ENCODE data around the gene GNGT2. TPM values are rescaled to one million over a fixed set of nuclear protein-coding genes. Genes with fewer than 3 reads are reported as not detected.

The GNGT2 gene
- total RNA-seq, 2 donors from 2014 or later = 0.56 to 0.94 TPM

DNA sequence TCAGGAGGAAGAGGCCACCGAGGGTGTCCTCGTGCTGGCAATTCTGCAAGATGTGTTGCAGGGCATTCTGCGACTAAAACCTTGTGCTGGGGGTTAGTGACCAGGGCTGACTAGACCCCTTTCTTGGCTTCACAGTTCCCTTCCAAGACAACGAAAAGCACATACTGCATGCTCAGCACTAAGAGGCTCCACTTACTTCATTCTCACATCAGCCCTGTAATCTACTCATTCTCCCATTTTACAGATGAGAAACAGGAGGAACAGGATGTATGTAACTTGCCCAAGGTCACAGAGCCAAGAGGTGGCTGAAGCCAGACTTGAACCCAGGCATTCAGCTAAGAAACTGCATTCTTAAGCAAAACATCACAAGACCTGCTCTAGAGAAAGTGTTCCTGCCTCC is 25.5 kb upstream of the GNGT2 start:
- TF ChIP-seq, protein P1, sequence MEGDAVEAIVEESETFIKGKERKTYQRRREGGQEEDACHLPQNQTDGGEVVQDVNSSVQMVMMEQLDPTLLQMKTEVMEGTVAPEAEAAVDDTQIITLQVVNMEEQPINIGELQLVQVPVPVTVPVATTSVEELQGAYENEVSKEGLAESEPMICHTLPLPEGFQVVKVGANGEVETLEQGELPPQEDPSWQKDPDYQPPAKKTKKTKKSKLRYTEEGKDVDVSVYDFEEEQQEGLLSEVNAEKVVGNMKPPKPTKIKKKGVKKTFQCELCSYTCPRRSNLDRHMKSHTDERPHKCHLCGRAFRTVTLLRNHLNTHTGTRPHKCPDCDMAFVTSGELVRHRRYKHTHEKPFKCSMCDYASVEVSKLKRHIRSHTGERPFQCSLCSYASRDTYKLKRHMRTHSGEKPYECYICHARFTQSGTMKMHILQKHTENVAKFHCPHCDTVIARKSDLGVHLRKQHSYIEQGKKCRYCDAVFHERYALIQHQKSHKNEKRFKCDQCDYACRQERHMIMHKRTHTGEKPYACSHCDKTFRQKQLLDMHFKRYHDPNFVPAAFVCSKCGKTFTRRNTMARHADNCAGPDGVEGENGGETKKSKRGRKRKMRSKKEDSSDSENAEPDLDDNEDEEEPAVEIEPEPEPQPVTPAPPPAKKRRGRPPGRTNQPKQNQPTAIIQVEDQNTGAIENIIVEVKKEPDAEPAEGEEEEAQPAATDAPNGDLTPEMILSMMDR (IDR thresholded peaks at IDR 0.05) = no peak
- DNase-seq = no peak
- intact Hi-C loops (cut with DNase I) = no loop called here
- Histone ChIP-seq H3K27ac (no peak overlapping the region), H3K4me1 (no peaks in the 10 kb centered on the region), H3K9me3 (no peaks in the 10 kb centered on the region), H3K36me3 (no peaks in the 10 kb centered on the region), H3K27me3 (no peaks in the 10 kb centered on the region), H3K4me3 (no peak overlapping the region), H3K9ac (ENCODE audit: low read depth in 2 of 2, low read length in 2 of 2) (no peak overlapping the region)

DNA sequence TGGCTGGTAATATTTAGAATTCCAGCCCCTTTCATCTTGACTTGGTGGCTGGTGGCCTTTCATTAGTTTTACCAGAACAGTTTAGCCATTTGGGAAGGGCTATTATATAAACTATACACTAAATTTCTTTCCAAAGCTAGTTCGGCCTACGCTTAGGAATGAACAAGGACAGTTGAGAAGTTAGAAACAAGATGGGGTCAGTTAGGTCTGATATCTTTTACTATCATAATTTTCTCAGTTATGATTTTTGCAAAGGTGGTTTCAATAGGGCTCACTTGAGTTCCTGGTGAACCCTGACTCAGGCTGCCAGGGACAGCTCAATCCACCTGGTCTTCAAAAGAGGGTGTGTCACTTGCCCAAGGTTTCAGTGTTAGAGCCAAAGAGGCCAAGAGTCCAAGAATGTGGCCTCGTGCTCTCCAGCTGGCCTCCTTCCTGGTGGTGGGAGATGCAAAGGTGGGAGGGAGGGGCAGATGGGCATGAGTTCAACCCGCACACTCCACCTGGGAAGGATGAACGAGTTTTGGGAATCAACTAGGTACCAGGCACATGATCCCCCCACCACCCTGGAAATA is 24.2 kb upstream of the GNGT2 start:
- no peak for DNase-seq
- Histone ChIP-seq H3K27me3 (peaks cover 8% of the 10 kb centered on the region), H3K9ac (ENCODE audit: low read depth in 2 of 2, low read length in 2 of 2) (no peak overlapping the region), H3K36me3 (no peaks in the 10 kb centered on the region), H3K4me1 (peaks cover 5% of the 10 kb centered on the region), H3K4me3 (no peak overlapping the region), H3K9me3 (no peaks in the 10 kb centered on the region), H3K27ac (no peak overlapping the region)
- TF ChIP-seq, protein P1 (IDR thresholded peaks at IDR 0.05) = no peak
- intact Hi-C loops (cut with DNase I) = no loop called here

DNA sequence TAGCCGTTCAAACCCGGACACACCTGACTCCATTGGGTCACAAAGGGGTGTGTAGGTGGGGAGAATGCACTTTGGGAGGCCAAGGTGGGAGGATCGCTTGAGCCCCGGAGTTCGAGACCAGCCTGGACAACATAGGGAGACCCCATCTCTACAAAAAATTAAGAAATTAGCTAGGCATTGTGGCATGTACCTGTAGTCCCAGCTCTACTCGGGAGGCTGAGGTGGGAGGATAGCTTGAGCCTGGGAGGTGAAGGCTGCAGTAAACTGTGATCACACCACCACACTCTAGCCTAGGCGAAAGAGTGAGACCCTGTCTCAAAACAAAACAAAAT is 21.2 kb upstream of the GNGT2 start:
- H3K27me3 ChIP-seq = peaks cover 8% of the 10 kb centered on the region
- H3K4me1 ChIP-seq = peaks cover 5% of the 10 kb centered on the region
- no peak overlapping the region for H3K4me3 ChIP-seq
- DNase-seq = no peak
- H3K36me3 ChIP-seq = no peaks in the 10 kb centered on the region
- no peak overlapping the region for H3K27ac ChIP-seq
- intact Hi-C loops (cut with DNase I) = no loop called here
- TF ChIP-seq, protein P1 (IDR thresholded peaks at IDR 0.05) = no peak
- H3K9me3 ChIP-seq = no peaks in the 10 kb centered on the region
- no peak overlapping the region for H3K9ac ChIP-seq (ENCODE audit: low read depth in 2 of 2, low read length in 2 of 2)

DNA sequence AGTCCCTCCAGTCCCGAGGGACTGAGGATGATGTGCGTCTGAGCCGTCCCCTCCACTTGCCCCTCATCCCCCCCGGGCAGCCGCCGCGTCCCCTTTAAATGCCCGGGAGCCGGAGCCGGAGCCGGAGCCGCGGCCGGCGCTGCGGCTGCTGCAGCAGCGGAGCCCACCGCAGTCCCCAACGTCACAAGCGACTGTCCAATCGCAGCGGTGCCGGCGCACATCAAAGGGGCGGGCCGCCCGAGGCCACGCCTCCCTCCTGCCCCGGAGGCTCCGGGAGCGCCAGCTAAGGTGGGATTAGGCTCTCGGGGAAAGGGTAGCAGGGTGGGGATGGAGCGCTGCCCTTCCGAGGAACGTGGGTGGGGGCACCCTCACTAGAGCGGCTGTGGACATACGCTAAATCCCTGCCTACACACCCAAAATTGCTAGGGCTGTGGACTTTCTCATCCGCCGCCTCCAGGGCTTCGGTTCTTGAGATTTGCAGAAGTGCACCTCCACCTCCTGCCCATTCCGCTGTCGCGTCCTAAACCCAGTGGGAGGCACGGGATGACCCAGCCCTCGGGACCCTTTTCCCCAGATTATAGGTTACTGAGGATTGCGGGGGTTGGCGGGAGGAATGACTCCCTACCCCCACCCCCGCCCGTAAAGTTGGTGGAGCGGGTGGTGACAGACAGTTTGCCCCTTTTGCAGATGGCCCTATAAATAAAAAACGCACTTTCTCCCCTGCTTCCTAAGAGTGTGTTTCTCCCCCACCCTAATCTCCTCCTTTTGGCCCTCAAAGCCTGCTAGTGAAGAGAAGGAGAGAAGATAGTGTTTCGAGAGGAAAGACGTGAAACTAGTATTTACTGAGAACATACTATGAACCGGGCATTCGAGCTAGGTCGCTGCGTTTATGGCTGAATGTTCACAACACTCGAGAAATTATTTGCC is 20.5 kb upstream of the GNGT2 start, which contains the start of gene PHOSPHO1:
PHOSPHO1 (minus strand) TSS at position 152 of the 927 bp plus-strand sequence. CDS start 4,096 bp downstream, outside the sequence.
- Histone ChIP-seq H3K27ac (no peak within 1 kb of the TSS), H3K27me3 (peaks cover 8% of the 10 kb centered on the region)

More for the DNA sequence above, 20.5 kb upstream of the GNGT2 start, which contains the start of gene PHOSPHO1:
- intact Hi-C loops (cut with DNase I) = no loop called here
- no peaks in the 10 kb centered on the region for H3K36me3 ChIP-seq
- peaks cover 5% of the 10 kb centered on the region for H3K4me1 ChIP-seq
- no peaks in the 10 kb centered on the region for H3K9me3 ChIP-seq
- TF ChIP-seq, protein P1 (IDR thresholded peaks at IDR 0.05) = no peak
- peak within 1 kb of the TSS; percentile 30 to 61 for H3K9ac ChIP-seq (ENCODE audit: low read depth in 2 of 2, low read length in 2 of 2)
- DNase-seq = peak; percentile 83
- H3K4me3 ChIP-seq = peak within 1 kb of the TSS; percentile 47

All from colonic mucosa (tissue), 4 donors.